HG02885 (cell line): ENCODE results near the gene DPP7.
"Not testable (repeated sequence)": the region's sequence is repeated elsewhere in the genome, so short reads cannot be mapped to it uniquely, and the experiment has no call there.

Experiments used
- ATAC-seq: cut with Tn5 transposase; IDR thresholded peaks from one replicate; pipeline ENCODE4 v1.9.1; 2021; ENCODE audit warnings: mild to moderate bottlenecking; ENCODE audit not compliant: unreplicated experiment, poor library complexity

DPP7 gene

DNA sequence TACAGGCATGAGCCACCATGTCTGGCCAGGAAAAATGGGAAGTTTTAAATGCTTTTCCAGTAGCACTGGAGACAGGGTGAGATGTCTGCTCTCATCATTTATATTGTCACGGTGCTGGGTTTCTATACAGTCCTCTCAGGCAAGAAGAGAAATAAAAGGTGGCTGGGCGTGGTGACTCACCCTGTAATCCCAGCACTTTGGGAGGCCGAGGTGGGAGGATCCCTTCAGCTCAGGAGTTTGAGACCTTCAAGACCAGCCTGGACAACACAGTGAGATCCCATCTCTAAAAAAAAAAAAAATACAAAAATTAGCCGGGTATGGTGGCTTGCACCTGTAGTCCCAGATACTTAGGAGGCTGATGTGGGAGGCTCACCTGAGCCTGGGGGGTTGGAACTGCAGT lies 19.7 kb upstream of the DPP7 start:
- no peak for ATAC-seq

DNA sequence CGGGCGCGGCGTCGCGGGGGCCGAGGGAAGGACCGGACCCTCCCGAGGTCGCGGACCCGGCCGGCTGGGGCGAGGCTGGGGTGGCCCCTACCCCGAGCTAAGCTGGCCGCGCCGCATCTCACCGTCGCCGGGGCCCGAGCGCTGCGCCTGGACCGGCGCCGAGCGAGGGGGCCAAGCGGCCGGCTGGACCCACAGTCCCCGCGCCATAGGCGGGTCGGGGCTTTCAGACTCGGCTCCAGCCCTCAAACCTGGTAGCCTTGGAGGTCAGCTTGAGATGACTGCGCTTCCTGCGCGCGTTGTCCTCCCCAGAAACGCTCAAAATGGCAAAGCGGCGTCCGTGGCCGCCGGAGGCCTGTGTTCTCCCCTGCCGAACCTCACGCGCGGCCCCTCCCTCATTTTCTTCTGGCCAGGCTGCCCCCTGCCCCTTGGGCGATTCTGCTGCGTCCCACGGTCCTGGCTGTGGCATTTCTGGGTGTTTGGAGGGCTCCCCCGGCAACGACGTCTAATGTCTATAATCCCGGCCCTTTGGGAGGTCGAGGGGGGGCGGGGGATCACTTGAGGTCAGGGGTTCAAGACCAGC lies 15.7 kb upstream of the DPP7 start:
- peak; percentile 28 for ATAC-seq

DNA sequence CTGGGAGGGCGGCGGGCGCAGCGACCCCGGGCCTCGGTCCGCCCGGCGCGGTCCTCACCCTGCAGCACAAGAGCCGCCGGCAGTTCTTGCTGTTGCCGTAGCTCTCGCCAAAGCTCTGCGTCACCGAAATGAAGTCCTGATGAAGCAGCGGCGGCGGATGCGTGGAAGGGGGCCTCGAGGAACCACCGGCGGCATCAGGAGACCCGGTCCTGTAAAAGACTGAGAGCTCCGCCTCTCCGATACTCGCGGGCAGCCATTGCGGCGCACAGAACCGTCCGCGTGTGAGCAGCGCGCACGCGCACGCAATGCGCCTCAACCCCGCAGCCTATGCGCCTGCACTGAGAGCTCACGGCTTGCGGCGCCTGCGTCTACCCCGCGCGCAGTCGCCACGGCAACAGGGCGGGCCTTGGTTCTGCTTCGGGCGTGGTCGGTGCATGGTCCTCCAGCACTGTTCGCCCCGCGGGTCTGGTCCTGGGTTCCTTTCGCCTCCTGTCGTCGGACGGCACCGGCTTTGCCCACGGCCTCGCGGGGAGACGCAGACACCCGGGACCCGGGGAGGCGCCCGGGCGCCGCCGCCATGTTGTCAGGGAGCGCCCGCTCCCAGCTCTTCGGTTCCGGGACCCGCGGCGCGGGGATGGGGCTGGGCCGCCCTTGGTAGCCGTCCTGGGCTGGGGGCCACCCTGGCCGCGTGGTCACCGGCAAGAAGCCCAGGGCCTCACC lies 15.1 kb upstream of the DPP7 start:
- peak; percentile 89 for ATAC-seq

DNA sequence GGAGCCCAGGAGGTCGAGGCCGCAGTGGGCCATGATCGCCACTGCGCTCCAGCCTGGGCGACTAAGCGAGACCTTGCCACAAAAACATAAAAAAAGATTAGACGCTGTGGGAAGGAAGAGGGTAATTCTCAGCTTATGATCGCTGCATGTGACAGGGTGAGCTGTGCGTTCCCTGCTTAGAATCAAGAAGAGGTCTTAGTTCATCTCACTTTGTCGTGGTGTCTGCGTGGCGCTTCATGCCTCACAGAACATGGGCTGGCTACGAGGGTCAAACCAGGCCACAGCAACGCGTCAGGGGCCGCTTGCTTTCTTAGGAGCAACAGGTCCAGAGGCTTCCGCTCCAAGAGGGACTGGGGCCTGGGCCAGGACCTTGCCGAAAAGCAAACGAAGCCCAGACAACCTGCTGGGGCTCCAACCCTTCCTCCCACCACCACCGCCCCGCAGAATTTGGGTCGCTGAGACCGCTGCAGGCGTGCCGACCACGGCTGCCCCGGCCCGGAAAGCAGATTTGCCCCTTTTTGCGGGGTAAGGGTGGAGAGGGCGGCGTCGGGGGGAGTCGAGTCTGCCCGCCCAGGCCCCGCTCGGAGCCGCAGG lies 14.4 kb upstream of the DPP7 start:
- ATAC-seq = no peak

DNA sequence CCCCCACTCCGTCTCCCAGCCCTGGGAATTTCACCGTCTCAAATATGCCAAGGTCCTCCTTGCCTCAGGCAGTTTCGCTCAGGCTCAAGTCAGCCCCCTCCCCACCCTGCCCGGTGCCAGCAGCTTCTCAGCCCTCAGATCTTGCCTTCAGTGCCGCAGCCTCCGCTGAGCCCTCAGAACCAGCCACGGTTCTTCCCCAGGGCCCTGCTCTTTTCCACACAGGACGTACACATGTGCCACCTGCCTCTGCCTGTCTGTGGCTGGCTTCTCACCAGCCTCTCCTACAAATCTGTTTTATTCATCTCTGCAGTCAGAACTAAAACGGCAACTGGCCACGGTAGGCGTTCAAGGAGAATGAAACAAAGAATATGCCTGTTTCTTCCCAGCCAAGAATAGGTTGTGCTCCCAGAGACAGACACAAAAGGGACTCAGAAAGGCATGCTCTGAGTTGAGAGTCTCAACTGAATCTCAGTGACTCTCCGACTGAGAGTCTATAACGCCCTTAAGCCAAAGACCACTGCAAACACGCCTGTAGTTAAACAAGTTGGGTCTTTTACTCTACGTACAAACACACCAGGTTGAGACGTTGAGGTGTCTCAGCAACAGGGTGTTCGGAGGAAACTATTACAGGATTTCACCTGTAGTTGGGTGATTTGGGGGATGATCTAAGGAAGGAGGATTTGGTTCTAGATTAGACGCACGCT lies 13.8 kb upstream of the DPP7 start:
- ATAC-seq = no peak

DNA sequence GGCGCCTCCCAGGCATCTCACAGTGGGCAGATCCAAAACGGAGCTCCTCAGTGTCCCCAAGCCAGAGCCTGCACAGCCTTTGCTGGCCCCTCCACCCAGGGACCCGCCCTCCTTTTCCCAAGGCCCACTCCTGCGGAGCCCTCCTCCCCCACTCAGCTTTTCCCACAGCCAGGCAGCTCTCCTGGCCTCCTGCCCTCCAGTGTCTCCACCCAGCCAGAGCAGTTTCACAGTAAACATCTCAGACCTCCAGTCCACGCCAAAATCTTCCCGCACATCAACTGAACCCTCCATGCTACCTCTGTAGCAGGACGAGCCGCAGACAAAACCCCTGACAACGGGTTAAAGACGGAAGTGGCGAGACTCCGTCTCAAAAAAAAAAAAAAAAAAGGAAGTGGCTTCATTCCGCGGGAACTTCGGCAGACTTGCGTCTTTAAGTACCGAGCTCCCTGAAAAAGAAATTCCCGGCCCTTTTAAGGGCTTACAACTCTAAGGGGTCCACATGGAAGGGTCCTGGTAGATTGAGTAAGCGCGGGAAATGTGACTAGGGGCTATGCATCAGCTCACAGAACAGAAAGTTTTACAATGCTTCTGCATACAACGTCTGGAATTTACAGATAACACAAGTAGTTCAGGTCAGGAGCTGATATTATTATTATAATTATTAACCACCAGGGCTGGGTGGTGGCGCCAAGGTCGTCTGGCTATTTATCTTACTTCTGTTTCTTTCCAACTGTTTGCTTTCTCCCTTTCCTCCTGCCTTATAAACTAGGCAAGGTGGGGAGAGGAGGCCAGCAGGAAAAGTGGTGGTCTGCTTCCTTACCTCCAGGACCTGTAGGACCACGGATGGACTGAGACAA lies 13.0 kb upstream of the DPP7 start:
- ATAC-seq = no peak

DNA sequence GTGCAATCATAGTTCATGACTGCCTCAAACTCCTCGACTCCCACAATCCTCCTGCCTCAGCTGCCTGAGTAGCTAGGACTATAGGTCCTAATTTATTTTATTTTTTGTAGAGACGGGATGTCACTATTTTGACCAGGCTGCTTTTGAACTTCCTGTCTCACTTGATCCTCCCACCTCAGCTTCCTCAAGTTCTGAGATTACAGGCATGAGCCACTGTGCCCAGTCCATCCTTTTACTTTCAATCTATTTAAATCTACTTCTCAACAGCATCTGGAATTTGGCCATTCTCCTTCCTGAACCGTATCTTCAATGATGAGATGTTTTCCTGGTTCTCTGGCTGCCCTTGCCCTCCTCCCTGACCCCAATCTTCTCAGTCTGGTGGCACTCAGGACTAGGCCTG lies 12.3 kb upstream of the DPP7 start:
- ATAC-seq = no peak

DNA sequence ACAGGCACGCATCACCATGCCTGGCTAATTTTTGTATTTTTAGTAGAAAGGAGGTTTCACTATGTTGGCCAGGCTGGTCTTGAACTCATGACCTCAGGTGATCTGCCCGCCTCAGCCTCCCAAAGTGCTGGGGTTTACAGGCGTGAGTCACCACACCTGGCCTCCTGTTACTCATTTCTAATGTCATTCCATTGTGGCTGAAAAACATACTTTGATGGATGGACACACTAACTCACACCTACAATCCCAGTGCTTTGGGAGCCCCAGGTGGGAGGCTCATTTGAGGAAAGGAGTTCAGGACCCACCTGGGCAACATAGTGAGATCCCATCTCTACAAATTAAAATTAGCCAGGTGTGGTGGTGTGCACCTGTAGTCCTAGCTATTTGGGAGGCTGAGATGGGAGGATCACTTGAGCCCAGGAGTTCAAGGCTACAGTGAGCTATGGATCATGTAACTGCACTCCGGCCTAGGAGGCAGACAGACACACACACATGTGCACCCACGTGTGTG lies 9.5 kb upstream of the DPP7 start:
- not testable (repeated sequence) for ATAC-seq

DNA sequence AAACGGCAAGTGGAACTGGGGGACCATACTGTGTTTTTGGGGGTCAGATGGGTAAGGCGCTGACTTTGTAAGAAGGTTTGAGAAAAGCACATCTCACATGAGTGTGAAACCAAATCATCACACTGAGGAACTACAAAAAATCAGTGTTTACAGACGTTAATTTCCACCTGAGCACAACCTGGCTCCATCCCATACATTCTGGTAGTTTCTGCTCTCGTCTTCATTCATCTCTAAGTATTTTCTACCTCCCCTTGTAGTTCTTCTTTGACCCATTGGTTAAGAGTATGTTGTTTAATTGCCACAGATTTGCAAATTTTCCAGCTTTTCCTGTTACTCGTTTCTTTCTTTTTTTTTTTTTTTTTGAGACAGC lies 8.9 kb upstream of the DPP7 start:
- no peak for ATAC-seq

DNA sequence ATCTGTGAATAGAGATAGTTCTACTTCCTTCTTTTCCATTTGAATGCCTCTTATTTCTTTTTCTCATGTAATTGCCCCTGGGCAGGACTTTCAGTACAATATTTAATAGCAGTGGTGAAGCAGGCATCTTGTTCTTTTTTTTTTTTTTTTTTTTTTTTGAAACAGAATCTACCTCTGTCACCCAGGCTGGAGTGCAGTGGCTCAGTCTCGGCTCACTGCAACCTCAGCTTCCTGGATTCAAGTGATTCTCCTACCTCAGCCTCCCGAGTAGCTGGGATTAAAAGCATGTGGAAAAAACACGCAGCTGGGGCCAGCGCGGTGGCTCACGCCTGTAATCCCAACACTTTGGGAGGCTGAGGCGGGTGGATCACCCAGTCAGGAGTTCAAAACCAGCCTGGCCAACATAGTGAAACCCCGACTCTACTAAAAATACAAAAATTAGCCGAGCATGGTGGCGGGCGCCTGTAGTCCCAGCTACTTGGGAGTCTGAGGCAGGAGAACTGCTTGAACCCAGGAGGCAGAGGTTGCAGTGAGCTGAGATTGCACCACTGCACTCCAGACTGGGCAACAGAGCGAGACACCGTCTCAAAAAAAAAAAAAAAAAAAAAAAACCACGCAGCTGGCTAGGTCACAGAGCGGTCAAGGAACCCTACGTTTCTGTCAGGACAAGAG lies 8.4 kb upstream of the DPP7 start:
- ATAC-seq = not testable (repeated sequence)

DNA sequence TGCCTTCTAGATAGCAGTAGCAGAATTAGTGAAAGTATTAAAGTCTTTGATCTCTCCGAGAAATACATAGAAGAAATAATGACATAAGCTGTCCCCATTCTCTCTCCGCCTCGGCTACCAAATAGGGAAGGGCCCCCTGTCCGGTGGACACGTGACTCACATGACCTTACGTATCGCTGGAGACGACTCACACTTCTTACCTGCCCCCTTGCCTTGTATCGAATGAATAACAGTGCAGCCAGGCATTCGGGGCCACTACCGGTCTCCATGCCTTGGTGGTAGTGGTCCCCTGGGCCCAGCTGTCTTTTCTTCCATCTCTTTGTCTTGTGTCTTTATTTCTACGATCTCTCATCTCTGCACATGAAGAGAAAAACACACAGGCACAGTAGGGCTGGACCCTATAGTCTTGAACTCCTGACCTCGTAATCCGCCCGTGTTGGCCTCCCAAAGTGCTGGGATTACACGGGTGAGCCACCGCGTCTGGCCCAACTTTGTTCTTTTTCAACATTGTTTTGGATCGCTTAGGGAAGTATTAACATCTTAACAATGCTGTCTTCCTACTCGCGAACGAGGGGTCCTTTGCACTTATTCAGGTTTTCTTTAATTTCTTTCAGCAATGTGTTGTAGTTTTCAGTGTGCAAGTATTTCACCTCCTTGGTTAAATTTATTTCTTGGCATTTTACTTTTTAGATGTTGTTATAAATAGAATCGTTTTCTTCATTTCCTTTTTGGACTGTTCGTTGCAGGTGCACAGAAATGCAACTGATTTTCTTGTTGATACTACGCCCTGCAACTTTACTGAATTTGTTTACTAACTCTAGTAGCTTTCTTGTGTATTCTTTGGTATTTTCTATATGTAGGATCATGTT lies 7.6 kb upstream of the DPP7 start:
- not testable (repeated sequence) for ATAC-seq

DNA sequence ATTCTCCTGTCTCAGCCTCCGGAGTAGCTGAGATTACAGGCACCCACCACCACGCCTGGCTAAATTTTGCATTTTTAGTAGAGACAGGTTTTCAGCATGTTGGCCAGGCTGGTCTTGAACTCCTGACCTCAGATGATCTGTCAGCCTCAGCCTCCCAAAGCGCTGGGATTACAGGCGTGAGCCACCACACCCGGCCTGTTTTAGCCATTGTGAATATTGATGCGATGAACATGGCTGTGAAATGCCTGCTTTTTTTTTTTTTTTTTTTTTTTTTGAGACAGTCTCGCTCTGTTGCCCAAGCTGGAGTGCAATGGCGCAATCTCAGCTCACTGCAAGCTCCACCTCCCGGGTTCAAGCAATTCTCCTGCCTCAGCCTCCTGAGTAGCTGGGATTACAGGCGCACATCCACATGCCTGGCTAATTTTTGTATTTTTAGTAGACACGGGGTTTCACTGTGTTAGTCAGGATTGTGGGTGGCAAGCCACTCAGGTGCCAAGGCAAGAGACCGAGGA lies 3.6 kb upstream of the DPP7 start:
- not testable (repeated sequence) for ATAC-seq

DNA sequence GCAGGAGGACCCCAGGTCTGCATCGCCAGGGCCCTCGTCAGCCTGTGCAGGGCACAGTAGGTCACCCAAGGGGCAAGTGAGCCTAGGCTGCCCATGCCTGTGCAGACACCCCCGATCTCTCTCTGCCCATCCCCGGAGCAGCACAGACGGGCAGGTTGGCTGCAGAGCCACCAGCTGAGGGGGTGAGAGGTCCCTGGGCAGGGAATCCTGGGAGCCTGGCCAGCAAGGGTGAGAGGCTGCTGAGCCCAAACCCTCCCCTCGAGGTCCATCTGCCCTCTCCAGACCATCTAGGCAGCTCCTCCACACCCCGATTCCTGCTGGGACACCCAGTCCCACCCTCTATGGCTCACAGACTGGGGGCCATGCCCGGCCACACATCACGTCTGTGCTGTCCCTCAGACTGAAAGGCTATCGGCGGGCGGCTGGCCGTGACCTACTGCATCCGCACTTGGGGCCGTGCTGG lies 2.8 kb upstream of the DPP7 start:
- no peak for ATAC-seq

DNA sequence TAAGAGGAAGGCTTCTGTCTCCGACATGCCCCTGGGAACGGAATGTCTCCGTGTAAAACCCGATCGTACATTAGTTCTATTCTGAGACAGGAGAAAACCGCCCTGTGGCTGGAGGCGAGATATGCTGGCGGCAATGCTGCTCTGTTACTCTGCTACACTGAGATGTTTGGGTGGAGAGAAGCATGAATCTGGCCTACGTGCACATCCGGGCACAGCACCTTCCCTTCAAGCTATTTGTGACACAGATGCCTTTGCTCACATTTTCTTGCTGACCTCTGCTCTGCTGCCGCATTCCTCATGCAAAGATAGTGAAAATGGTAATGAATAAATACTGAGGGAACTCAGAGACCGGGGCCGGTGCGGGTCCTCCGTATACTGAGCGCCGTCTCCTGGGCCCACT lies 2.2 kb upstream of the DPP7 start:
- no peak for ATAC-seq

DNA sequence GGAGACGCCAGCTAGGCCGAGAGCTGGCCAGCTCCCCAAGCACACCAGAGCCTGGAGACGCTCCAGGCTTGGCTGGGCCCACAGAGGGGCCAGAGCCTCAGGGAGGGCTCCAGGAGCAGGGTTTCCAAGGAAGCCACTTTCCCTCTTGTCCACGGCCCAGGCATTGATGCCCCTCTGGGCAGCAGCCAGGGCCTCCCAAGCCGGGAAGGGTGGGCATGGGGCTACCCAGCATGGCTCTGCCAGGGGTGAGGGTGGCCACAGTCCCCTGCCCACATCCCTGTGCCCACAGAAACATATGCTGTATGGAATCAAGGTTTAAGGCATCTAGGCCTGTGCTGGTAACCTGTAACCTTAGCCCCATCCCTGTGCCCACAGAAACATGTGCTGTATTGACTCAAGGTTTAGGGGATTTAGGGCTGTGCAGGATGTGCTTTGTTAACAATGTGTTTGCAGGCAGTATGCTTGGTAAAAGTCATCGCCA lies 1.5 kb upstream of the DPP7 start:
- no peak for ATAC-seq

DNA sequence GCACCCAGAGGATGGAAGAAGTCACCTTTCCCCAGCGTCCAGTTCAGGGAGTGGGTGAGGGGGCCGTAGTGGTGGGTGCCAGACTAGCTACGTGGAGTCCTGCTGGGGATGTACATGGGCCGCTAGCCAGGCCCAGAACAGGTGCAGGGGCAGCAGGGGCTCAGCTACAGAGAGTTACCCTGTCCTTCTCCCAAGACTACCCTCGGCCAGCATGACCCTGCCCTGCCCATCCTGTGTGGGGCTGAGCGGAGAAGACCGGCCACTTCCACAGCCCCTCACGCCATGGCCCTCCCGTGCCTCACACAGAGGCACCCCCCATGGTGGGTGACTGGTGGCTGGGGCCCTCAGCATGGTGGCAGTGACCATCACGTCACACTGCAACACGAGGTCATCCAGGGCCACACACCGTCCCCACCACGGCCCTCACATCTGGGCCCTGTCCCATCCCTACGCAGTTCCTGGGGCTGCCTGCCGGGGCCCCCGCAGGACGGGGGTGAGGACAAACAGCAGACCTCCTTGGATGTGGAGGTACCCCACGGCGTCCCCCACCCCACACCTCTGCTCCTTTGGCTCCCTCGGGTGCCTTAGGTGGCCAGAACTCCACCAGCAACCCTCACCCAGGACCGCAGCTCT lies 977 bp upstream of the DPP7 start:
- ATAC-seq = no peak

DNA sequence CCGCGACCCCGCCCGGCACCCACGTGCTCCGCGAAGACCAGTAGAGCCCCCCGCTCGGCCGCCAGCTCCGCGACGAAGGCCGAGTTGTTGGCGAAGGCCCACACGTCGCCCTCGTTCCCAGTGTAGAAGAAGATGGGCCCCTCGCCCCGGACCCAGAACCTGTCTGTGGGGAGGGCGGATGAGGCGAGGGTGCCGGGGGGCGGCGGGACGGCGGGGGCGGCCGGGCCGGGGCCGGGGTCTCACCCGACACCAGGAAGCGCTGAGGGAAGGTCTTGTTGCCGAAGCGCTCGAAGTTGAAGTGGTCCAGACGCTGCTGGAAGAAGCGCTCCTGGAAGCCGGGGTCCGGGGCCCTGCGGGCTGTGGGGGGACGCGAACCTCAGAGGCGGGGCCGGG lies 317 bp downstream of the DPP7 start:
- no peak for ATAC-seq
